ENCODE data around the gene FBXO22. TPM values are rescaled to one million over a fixed set of nuclear protein-coding genes. Genes with fewer than 3 reads are reported as not detected.

The FBXO22 gene
- total and polyA plus RNA-seq, 2 of the 8 experiments (the other 6 are each of a cell fraction or from before 2014, with no cell fraction given), result 33.2 to 67.3 TPM

DNA sequence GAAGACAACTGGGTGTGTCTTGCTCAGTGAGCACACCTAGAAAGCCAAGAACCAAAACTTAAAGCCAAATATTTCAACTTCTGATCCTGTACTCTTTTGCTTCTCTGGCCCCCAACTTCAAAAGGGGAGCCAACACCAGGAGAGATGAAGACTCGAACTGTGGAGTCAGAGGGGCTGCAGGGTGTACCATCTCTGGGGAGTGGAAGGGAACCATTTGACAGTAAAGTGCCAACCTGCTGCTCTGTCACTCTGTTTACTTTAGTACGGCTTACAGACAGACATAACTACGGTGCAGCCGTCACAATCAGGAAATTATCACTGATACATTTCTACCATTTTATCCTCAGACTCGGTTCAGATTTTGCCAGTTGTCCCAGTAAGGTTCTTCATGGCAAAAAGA lies 1.6 kb downstream of the FBXO22 start:
- Histone ChIP-seq H3K56ac (replicated peaks; ENCODE audit: insufficient read length, low read depth, low read length) (no peak overlapping the region), H3K36me3 (ENCODE audit: control insufficient read depth in 2 of 4, insufficient read depth in 4 of 4, low read length in 3 of 4) (peaks cover 4 to 45% (median 15%) of the 10 kb centered on the region in 4 experiments; a peak in 7 of 8 replicates), H4K5ac (ENCODE audit: insufficient read length, low read depth, low read length) (no peak overlapping the region), H3K79me1 (ENCODE audit: low read depth, low read length) (peaks cover 12% of the 10 kb centered on the region), H4K20me1 (replicated peaks in 1 of 2; ENCODE audit: control insufficient read depth in 1 of 2, insufficient read depth in 2 of 2, low read length in 2 of 2) (peaks cover 0 to 7% of the 10 kb centered on the region in 2 experiments), H3K23ac (ENCODE audit: insufficient read length) (no peak overlapping the region), H2AFZ (ENCODE audit: low read length) (no peak overlapping the region), H3K79me2 (ENCODE audit: control insufficient read depth in 1 of 2, insufficient read depth in 2 of 2, low read length in 2 of 2) (peaks cover 5 to 58% of the 10 kb centered on the region in 2 experiments), H2BK12ac (ENCODE audit: low read depth, low read length) (no peak overlapping the region), H3K4me2 (ENCODE audit: insufficient read depth in 1 of 2, low read depth in 2 of 2, low read length in 2 of 2) (peak overlapping the region; percentile 34 to 77; a peak in 2 of 4 replicates), H3K27ac (ENCODE audit: low read depth, low read length) (no peak overlapping the region), H3K14ac (ENCODE audit: insufficient read length) (no peak overlapping the region), H4K8ac (ENCODE audit: extremely low read depth, insufficient read depth, low read length) (no peak overlapping the region), H3K9me3 (ENCODE audit: insufficient read depth in 2 of 2, low read depth in 1 of 2, low read length in 1 of 2) (no peaks in the 10 kb centered on the region), H2BK20ac (ENCODE audit: low read length) (no peak overlapping the region), H2AK5ac (ENCODE audit: low read depth, low read length) (no peak overlapping the region), H2BK120ac (replicated peaks; ENCODE audit: low read depth, low read length) (no peak overlapping the region), H3K4me3 (ENCODE audit: extremely low read depth in 1 of 4, insufficient read depth in 2 of 4, low read depth in 3 of 4, low read length in 4 of 4) (peak overlapping the region in 1 of 4 experiments; percentile 90; a peak in 2 of 8 replicates), H3K9ac (replicated peaks in 1 of 4; ENCODE audit: extremely low read depth in 1 of 4, low read depth in 3 of 4, low read length in 3 of 4) (no peak overlapping the region), H3K27me3 (replicated peaks in 1 of 4; ENCODE audit: control insufficient read depth in 3 of 4, extremely low read depth in 1 of 4, insufficient read depth in 3 of 4, low read length in 3 of 4) (no peaks in the 10 kb centered on the region), H2BK15ac (ENCODE audit: low read length) (no peak overlapping the region), H3K4ac (replicated peaks; ENCODE audit: insufficient read length, low read depth, low read length) (no peak overlapping the region), H4K91ac (replicated peaks; ENCODE audit: insufficient read length, low read length) (no peak overlapping the region), H2BK5ac (ENCODE audit: low read depth, low read length) (no peak overlapping the region), H3K18ac (ENCODE audit: extremely low read depth, low read length) (no peak overlapping the region), H3K23me2 (ENCODE audit: low read depth, low read length) (peaks cover 5% of the 10 kb centered on the region; the same call in 1 of the 2 replicates), H3K4me1 (replicated peaks in 1 of 4; ENCODE audit: control insufficient read depth in 3 of 4, insufficient read depth in 4 of 4, low read length in 3 of 4) (peaks cover 8 to 22% (median 13%) of the 10 kb centered on the region in 4 experiments; a peak in 5 of 7 replicates)
- no peak for TF ChIP-seq ZNF274 (IDR thresholded peaks at IDR 0.05; ENCODE audit: borderline replicate concordance, extremely low read depth, low read length)
- no peak for TF ChIP-seq TCF12 (IDR thresholded peaks at IDR 0.05; ENCODE audit: low read depth, low read length)
- no peak for TF ChIP-seq TBP (IDR thresholded peaks at IDR 0.05; ENCODE audit: low read depth, low read length)
- DNase-seq (ENCODE audit: low read depth in 1 of 2, low spot score in 2 of 2) (no peak), FAIRE-seq (no peak)
- WGBS, 2 experiments (ENCODE audit: extremely low coverage in 1 of 2, insufficient coverage in 1 of 2, insufficient read length in 1 of 2, insufficient replicate concordance in 2 of 2, low coverage in 1 of 2, low lambda C conversion rate in 2 of 2, missing lambda C conversion rate in 1 of 2), result 97% methylated on average over 5 of the region's 5 CpGs; no CpG with 5 or more reads in 1 of the 2 experiments
- POLR2A ChIA-PET (ENCODE audit: partially characterized antibody), result interaction anchor here (0.6 to 1.8 kb wide), 2 partner anchors 11 to 77 kb away, joined by 3 to 4 read pairs; no protein-coding TSS in a partner anchor
- CTCF ChIA-PET (ENCODE audit: partially characterized antibody), result interaction anchor here (0.6 to 1.1 kb wide), 4 partner anchors 14 to 178 kb away, joined by 3 to 4 read pairs (median 3); no protein-coding TSS in a partner anchor
